ENCODE data around the gene SPAG6. TPM values are rescaled to one million over a fixed set of nuclear protein-coding genes. Genes with fewer than 3 reads are reported as not detected.

Gene SPAG6
- total RNA-seq, 1 donor from 2014 or later: 8.9 TPM

DNA sequence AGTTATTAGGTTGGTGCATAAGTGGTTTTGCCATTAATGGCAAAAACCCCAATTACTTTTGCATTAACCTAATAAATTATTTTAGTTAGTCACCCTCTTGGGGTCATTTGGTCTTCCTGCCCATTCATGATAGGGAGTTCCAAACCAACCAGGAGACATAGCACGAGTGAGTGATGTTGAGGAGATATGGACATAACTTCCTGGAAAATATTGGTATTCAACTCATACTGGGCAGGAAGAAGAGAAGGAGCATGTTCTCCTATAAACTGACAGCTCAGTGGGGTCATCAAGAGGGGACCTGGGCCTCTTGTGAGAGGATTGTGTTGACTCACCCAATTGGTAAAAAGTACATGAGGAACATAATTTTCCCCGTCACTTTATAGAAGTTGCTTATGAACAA, 23.7 kb downstream of the SPAG6 start:
- DNase-seq (ENCODE audit: low spot score, unreplicated experiment): no peak
- H3K36me3 Mint-ChIP-seq (ENCODE audit: insufficient read depth): no peaks in the 10 kb centered on the region
- H3K27me3 Mint-ChIP-seq: no peaks in the 10 kb centered on the region
- H3K27ac Mint-ChIP-seq: no peak overlapping the region
- no peak overlapping the region for H3K4me3 Mint-ChIP-seq (ENCODE audit: low read depth)
- H3K4me1 Mint-ChIP-seq (ENCODE audit: low read depth): peaks cover 11% of the 10 kb centered on the region
- TF ChIP-seq, protein P1, sequence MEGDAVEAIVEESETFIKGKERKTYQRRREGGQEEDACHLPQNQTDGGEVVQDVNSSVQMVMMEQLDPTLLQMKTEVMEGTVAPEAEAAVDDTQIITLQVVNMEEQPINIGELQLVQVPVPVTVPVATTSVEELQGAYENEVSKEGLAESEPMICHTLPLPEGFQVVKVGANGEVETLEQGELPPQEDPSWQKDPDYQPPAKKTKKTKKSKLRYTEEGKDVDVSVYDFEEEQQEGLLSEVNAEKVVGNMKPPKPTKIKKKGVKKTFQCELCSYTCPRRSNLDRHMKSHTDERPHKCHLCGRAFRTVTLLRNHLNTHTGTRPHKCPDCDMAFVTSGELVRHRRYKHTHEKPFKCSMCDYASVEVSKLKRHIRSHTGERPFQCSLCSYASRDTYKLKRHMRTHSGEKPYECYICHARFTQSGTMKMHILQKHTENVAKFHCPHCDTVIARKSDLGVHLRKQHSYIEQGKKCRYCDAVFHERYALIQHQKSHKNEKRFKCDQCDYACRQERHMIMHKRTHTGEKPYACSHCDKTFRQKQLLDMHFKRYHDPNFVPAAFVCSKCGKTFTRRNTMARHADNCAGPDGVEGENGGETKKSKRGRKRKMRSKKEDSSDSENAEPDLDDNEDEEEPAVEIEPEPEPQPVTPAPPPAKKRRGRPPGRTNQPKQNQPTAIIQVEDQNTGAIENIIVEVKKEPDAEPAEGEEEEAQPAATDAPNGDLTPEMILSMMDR (IDR thresholded peaks at IDR 0.05; ENCODE audit: unreplicated experiment): no peak
- H3K9me3 Mint-ChIP-seq (ENCODE audit: low read depth): no peaks in the 10 kb centered on the region

DNA sequence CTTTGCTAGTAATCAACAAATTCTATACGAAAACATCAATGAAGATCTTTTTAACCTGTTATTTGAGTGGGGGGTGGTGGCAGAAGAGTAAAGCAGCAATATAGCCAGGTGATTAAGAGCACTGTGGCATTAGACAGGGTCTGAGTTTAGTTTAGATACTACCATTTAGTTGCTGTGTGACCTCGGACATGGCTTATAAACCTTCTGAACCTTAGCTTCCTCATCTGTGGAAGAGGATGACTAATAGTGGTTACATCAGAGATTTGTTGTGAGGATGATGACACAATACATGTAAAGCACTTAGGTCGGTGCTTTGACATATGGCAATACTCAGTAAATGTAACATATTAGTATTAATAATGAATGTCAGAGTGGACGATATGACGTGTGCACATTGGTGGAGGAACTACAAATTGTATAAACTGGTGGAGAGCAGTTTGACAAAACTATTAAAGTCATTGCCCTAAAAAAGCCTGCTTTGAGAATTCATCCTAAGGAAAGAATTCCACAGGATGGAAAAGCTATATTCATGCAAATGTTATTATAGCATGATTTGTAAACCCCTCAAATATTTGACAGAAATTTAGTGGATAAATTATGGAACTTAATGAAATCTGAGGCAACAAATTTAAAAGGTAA, 24.3 kb downstream of the SPAG6 start:
- DNase-seq (ENCODE audit: low spot score, unreplicated experiment): no peak
- Mint-ChIP-seq H3K4me3 (ENCODE audit: low read depth) (no peak overlapping the region), H3K27me3 (no peaks in the 10 kb centered on the region), H3K36me3 (ENCODE audit: insufficient read depth) (no peaks in the 10 kb centered on the region), H3K9me3 (ENCODE audit: low read depth) (no peaks in the 10 kb centered on the region), H3K27ac (no peak overlapping the region), H3K4me1 (ENCODE audit: low read depth) (peaks cover 11% of the 10 kb centered on the region)
- TF ChIP-seq, protein P1 (IDR thresholded peaks at IDR 0.05; ENCODE audit: unreplicated experiment): no peak

DNA sequence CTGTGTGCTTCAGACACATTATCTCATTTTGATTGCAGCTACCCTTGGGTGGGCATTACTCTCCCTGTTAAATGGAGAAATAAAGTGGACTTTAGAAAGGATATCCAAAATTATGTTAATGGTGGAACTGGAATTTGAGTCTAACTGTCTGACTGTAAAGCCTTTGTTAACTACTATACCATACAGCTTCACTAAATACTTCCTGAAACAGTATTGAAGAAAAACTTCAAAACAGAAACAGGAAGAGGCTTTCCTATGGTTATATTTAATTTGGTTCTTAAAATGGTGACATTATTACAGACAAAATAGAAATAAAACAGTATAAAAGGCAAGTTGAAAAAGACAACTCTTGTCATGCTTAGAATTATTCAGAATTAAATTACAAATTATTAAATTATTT, 25.0 kb downstream of the SPAG6 start:
- no peaks in the 10 kb centered on the region for H3K27me3 Mint-ChIP-seq
- H3K9me3 Mint-ChIP-seq (ENCODE audit: low read depth): no peaks in the 10 kb centered on the region
- H3K27ac Mint-ChIP-seq: no peak overlapping the region
- TF ChIP-seq, protein P1 (IDR thresholded peaks at IDR 0.05; ENCODE audit: unreplicated experiment): no peak
- H3K4me1 Mint-ChIP-seq (ENCODE audit: low read depth): peaks cover 11% of the 10 kb centered on the region
- no peaks in the 10 kb centered on the region for H3K36me3 Mint-ChIP-seq (ENCODE audit: insufficient read depth)
- DNase-seq (ENCODE audit: low spot score, unreplicated experiment): no peak
- no peak overlapping the region for H3K4me3 Mint-ChIP-seq (ENCODE audit: low read depth)

DNA sequence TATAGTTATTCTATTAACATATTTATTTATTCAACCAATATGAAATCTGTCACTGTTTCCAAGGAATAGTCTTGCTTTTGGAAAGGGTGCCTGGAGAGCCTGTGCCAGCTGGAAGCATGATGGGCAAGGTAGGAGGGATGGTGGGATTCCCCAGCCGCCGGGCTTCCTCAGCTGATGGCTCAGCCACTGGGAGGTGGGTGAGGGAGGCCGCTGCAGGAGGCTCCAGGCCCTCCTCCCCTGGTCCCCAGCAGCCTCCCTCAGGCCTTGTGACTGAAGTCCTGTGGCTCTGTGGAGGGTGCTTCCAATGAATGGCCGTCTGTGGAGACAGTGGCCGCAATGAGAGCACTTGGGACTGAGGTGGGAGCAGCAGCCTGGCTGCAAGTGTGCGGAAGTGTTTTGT, 27.0 kb downstream of the SPAG6 start:
- Mint-ChIP-seq H3K27ac (no peak overlapping the region), H3K4me3 (ENCODE audit: low read depth) (no peak overlapping the region), H3K9me3 (ENCODE audit: low read depth) (no peaks in the 10 kb centered on the region), H3K36me3 (ENCODE audit: insufficient read depth) (no peaks in the 10 kb centered on the region), H3K27me3 (no peaks in the 10 kb centered on the region), H3K4me1 (ENCODE audit: low read depth) (peaks cover 8% of the 10 kb centered on the region)
- TF ChIP-seq, protein P1 (IDR thresholded peaks at IDR 0.05; ENCODE audit: unreplicated experiment): no peak
- DNase-seq (ENCODE audit: low spot score, unreplicated experiment): no peak

DNA sequence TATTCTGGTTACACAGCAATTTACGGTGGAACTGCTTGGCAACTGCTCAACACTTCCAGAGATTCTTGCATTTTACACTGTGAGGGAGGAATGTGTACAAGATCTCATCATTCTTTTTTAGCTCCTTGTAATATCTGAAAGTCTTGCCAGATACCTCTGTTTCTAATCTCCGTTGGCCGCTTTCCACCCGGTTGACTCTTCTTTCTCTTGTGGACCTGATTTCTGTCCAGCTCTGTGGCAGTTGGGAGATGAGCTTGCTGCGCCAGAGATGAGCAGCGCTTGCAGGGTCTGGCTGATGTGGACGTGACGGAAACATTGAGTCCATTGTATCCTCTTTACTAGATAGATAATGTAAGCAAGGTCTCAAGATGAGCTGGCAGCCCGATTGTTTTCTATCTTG, 27.6 kb downstream of the SPAG6 start:
- no peak overlapping the region for H3K27ac Mint-ChIP-seq
- H3K4me3 Mint-ChIP-seq (ENCODE audit: low read depth): no peak overlapping the region
- DNase-seq (ENCODE audit: low spot score, unreplicated experiment): no peak
- H3K27me3 Mint-ChIP-seq: no peaks in the 10 kb centered on the region
- TF ChIP-seq, protein P1 (IDR thresholded peaks at IDR 0.05; ENCODE audit: unreplicated experiment): no peak
- H3K4me1 Mint-ChIP-seq (ENCODE audit: low read depth): peaks cover 5% of the 10 kb centered on the region
- no peaks in the 10 kb centered on the region for H3K9me3 Mint-ChIP-seq (ENCODE audit: low read depth)
- no peaks in the 10 kb centered on the region for H3K36me3 Mint-ChIP-seq (ENCODE audit: insufficient read depth)

Measured in progenitor cell of endocrine pancreas (in vitro differentiated cells).